Karpas-422 (cell line): ENCODE results near the gene CETP. TPM values are rescaled to one million over a fixed set of nuclear protein-coding genes. Genes with fewer than 3 reads are reported as not detected.

Experiments used
- DNase-seq: peaks from one replicate; pipeline ENCODE4 v3.0.0-alpha.2; 2015
- H2AFZ ChIP-seq: fragments of 200-600 bp; sonication (generic); 2 replicates; pipeline ENCODE4 v1.6.1; 2014; ENCODE audit warnings: antibody characterized with exemption, low read length, mixed read lengths
- H3K27ac ChIP-seq: fragments of 200-600 bp; sonication (generic); 2 replicates; pipeline ENCODE4 v1.5.1; 2014; ENCODE audit warnings: mild to moderate bottlenecking, low read length, moderate library complexity
- H3K27me3 ChIP-seq: fragments of 200-600 bp; sonication (generic); 2 replicates; pipeline ENCODE4 v1.6.1; 2014; ENCODE audit warnings: low read length, mixed read lengths
- H3K36me3 ChIP-seq: fragments of 200-600 bp; sonication (generic); 2 replicates; pipeline ENCODE4 v1.6.1; 2014; ENCODE audit warnings: low read length, mixed read lengths; ENCODE audit not compliant: insufficient read depth
- H3K4me1 ChIP-seq: fragments of 200-600 bp; sonication (generic); 2 replicates; pipeline ENCODE4 v1.6.1; 2014; ENCODE audit warnings: mild to moderate bottlenecking, low read length, mixed read lengths
- H3K4me2 ChIP-seq: fragments of 200-600 bp; sonication (generic); 2 replicates; pipeline ENCODE4 v1.6.1; 2014; ENCODE audit warnings: low read length, low read depth, mild to moderate bottlenecking; ENCODE audit not compliant: poor library complexity, severe bottlenecking
- H3K4me3 ChIP-seq: fragments of 200-600 bp; sonication (generic); 2 replicates; pipeline ENCODE4 v1.5.1; 2014; ENCODE audit warnings: mild to moderate bottlenecking, antibody characterized with exemption, low read length, mixed read lengths
- H3K79me2 ChIP-seq: fragments of 200-600 bp; sonication (generic); 2 replicates; pipeline ENCODE4 v1.6.1; 2014; ENCODE audit warnings: mild to moderate bottlenecking, low read length, mixed read lengths
- H3K9ac ChIP-seq: fragments of 200-600 bp; sonication (generic); 2 replicates; pipeline ENCODE4 v1.6.0; 2014; ENCODE audit warnings: low read length
- H3K9me2 ChIP-seq: fragments of 200-600 bp; sonication (generic), shearing (Covaris generic); replicated peaks from 2 replicates; pipeline ENCODE4 v1.6.0; 2014; ENCODE audit warnings: mild to moderate bottlenecking, low read length, moderate library complexity; ENCODE audit not compliant: insufficient read depth
- H3K9me3 ChIP-seq: fragments of 300-700, 200-600 bp; sonication (generic); 2 replicates; pipeline ENCODE4 v1.6.1; 2014; ENCODE audit warnings: low read length, mixed read lengths
- H4K20me1 ChIP-seq: fragments of 200-600 bp; sonication (generic); 2 replicates; pipeline ENCODE4 v1.6.1; 2014; ENCODE audit warnings: mild to moderate bottlenecking, antibody characterized with exemption, low read length, low read depth; ENCODE audit not compliant: insufficient read depth
- total RNA-seq: library from RNA; depleted of rRNA; stranded (reverse); fragments of >200 nt; shearing (Covaris generic); gene quantifications from 2 replicates; pipeline ENCODE4 v1.2.3, GENCODE V29; 2014; ENCODE audit warnings: low replicate concordance

The CETP gene
- total RNA-seq, 1 experiment from 2014 or later, result 0.48 TPM

DNA sequence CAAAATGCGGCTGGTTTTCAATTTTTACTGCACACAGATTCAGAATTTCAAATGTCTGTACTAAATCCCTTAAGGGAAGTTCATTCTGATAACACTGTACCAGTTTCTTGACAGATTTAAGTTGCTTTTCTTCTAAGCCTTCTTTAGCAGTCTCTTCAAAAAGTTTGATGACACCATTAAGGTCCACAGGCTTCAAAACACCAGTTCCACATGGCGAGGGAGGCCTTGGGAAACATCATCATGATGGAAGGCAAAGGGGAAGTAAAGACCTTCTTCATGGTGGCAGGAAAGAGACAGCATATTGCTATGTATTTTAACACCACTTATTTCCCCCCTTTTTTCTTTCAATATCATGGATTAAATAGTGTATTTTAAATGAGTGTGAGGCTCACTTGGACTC lies 52.2 kb downstream of the CETP start:
- Histone ChIP-seq H3K4me3 (no peak overlapping the region), H3K9ac (no peak overlapping the region), H3K27ac (peak overlapping the region; percentile 87), H3K4me1 (peaks cover 69% of the 10 kb centered on the region), H3K9me3 (no peaks in the 10 kb centered on the region), H2AFZ (no peak overlapping the region), H3K79me2 (peaks cover 54% of the 10 kb centered on the region), H3K27me3 (no peaks in the 10 kb centered on the region), H3K36me3 (peaks cover 12% of the 10 kb centered on the region), H3K4me2 (peak overlapping the region; percentile 7), H3K9me2 (no peaks in the 10 kb centered on the region), H4K20me1 (no peaks in the 10 kb centered on the region)
- DNase-seq, result peak; percentile 56

DNA sequence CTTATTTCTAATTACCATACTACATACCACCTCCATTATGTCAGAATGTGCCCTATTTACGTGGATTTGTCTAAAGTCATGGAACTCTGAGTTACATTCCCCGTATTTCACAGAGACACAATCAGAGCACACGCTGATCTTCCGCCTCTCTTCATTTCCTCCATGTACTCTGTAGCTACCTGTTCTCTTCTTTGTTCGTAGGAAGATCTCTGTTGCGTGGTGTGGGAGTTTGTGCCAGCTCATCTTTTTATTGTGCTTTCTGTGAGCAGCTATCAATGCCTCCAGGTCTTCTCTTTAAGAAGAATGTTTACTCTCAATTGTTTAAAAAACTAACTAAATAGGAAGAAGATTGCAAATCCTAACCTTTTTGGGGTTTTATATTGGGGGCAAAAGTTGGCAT lies 54.6 kb downstream of the CETP start:
- H3K27ac ChIP-seq, result 0 out of 2 replicates have a peak overlapping the region, but pooled peaks have one; percentile 41
- H3K36me3 ChIP-seq, result peaks cover 16% of the 10 kb centered on the region
- H3K79me2 ChIP-seq, result peaks cover 41% of the 10 kb centered on the region

DNA sequence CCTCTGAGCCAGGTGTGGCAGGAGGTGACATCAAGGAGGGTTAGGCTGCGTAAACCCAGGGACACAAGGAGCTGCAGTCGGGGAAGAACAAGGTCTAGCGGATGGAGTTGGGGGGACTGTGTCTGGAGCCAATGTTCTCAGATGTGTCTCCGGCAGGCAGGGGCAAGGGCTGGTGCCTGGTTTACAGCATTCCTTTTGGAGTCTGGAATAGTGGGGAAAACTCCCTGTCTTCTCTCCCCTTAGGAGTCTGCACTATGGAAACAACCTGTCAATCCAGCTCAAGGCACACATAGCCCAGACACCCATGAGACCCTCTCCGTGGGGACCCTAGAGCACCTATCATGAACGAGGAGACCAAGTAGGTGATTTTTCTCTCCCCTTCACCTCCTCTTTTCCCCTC lies 55.1 kb downstream of the CETP start:
- Histone ChIP-seq H3K36me3 (peaks cover 16% of the 10 kb centered on the region), H3K9ac (no peak overlapping the region), H3K27ac (no peak overlapping the region), H4K20me1 (no peaks in the 10 kb centered on the region), H3K9me3 (no peaks in the 10 kb centered on the region), H3K9me2 (no peaks in the 10 kb centered on the region), H3K4me1 (peaks cover 52% of the 10 kb centered on the region), H3K79me2 (peaks cover 36% of the 10 kb centered on the region), H3K27me3 (no peaks in the 10 kb centered on the region), H3K4me2 (no peak overlapping the region), H3K4me3 (no peak overlapping the region), H2AFZ (no peak overlapping the region)
- DNase-seq, result no peak

More for the DNA sequence above, 54.6 kb downstream of the CETP start:
- H2AFZ ChIP-seq, result no peak overlapping the region
- H3K9me2 ChIP-seq, result no peaks in the 10 kb centered on the region
- H3K27me3 ChIP-seq, result no peaks in the 10 kb centered on the region
- no peaks in the 10 kb centered on the region for H4K20me1 ChIP-seq
- no peak overlapping the region for H3K9ac ChIP-seq
- no peaks in the 10 kb centered on the region for H3K9me3 ChIP-seq
- H3K4me1 ChIP-seq, result peaks cover 58% of the 10 kb centered on the region
- no peak overlapping the region for H3K4me2 ChIP-seq
- DNase-seq, result no peak
- H3K4me3 ChIP-seq, result no peak overlapping the region

GRCh38 chr16:57017251-57017650 lies 55.5 kb downstream of the CETP start:
- H3K9ac ChIP-seq, result no peak overlapping the region
- no peak overlapping the region for H3K4me2 ChIP-seq
- no peaks in the 10 kb centered on the region for H4K20me1 ChIP-seq
- no peak for DNase-seq
- no peak overlapping the region for H3K4me3 ChIP-seq
- H3K9me3 ChIP-seq, result no peaks in the 10 kb centered on the region
- peaks cover 16% of the 10 kb centered on the region for H3K36me3 ChIP-seq
- peaks cover 48% of the 10 kb centered on the region for H3K4me1 ChIP-seq
- H3K27me3 ChIP-seq, result no peaks in the 10 kb centered on the region
- H2AFZ ChIP-seq, result no peak overlapping the region
- no peaks in the 10 kb centered on the region for H3K9me2 ChIP-seq
- peaks cover 32% of the 10 kb centered on the region for H3K79me2 ChIP-seq
- H3K27ac ChIP-seq, result peak overlapping the region; percentile 65; the same call in 1 of the 2 replicates

- no peak for DNase-seq
- peaks cover 24% of the 10 kb centered on the region for H3K4me1 ChIP-seq
- no peak overlapping the region for H2AFZ ChIP-seq
- peaks cover 16% of the 10 kb centered on the region for H3K36me3 ChIP-seq
- H3K4me3 ChIP-seq, result no peak overlapping the region
- H3K27me3 ChIP-seq, result no peaks in the 10 kb centered on the region
- no peaks in the 10 kb centered on the region for H4K20me1 ChIP-seq
- H3K27ac ChIP-seq, result peak overlapping the region; percentile 65
- H3K9me3 ChIP-seq, result no peaks in the 10 kb centered on the region
- no peaks in the 10 kb centered on the region for H3K9me2 ChIP-seq
- H3K9ac ChIP-seq, result no peak overlapping the region
- no peak overlapping the region for H3K4me2 ChIP-seq
- peaks cover 13% of the 10 kb centered on the region for H3K79me2 ChIP-seq
These were observed 58.0 kb downstream of the CETP start for GRCh38 chr16:57019746-57020145.

- Histone ChIP-seq H3K4me2 (no peak overlapping the region), H3K36me3 (peaks cover 16% of the 10 kb centered on the region), H2AFZ (no peak overlapping the region), H3K9me3 (no peaks in the 10 kb centered on the region), H3K4me3 (no peak overlapping the region), H3K4me1 (peaks cover 24% of the 10 kb centered on the region), H3K27ac (no peak overlapping the region), H3K79me2 (peaks cover 7% of the 10 kb centered on the region), H4K20me1 (no peaks in the 10 kb centered on the region), H3K27me3 (no peaks in the 10 kb centered on the region), H3K9me2 (no peaks in the 10 kb centered on the region), H3K9ac (no peak overlapping the region)
- no peak for DNase-seq
These were observed 58.9 kb downstream of the CETP start for GRCh38 chr16:57020651-57021050.

DNA sequence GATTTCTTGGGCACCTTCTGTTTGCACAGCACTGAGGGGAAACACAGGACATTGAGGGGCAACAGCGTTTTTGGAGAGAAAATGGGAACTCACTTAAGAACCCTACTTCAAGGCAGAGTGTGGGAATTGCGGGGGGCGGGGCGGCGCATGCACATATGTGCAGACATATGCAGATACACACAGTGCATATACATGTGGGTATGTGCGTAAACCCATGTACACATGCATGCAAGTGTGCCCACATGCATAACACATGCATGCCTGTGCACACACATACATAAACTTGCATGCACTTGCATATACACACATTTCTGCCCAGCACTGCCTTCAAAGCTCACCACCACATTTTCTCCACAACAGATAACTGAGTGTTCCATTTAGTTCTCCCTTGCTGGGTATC lies 60.0 kb downstream of the CETP start:
- H3K36me3 ChIP-seq, result peaks cover 16% of the 10 kb centered on the region
- no peaks in the 10 kb centered on the region for H4K20me1 ChIP-seq
- no peak overlapping the region for H3K4me3 ChIP-seq
- DNase-seq, result no peak
- H3K27ac ChIP-seq, result no peak overlapping the region
- H2AFZ ChIP-seq, result no peak overlapping the region
- H3K79me2 ChIP-seq, result peaks cover 3% of the 10 kb centered on the region; the same call in 1 of the 2 replicates
- peaks cover 24% of the 10 kb centered on the region for H3K4me1 ChIP-seq
- no peaks in the 10 kb centered on the region for H3K9me2 ChIP-seq
- no peaks in the 10 kb centered on the region for H3K27me3 ChIP-seq
- no peaks in the 10 kb centered on the region for H3K9me3 ChIP-seq
- H3K4me2 ChIP-seq, result no peak overlapping the region
- H3K9ac ChIP-seq, result no peak overlapping the region

GRCh38 chr16:57022445-57022844 lies 60.7 kb downstream of the CETP start:
- Histone ChIP-seq H3K27ac (no peak overlapping the region), H3K4me1 (peaks cover 23% of the 10 kb centered on the region), H3K9ac (no peak overlapping the region), H3K79me2 (no peaks in the 10 kb centered on the region), H3K36me3 (peaks cover 10% of the 10 kb centered on the region), H2AFZ (no peak overlapping the region), H3K9me2 (no peaks in the 10 kb centered on the region), H3K9me3 (no peaks in the 10 kb centered on the region), H3K4me2 (no peak overlapping the region), H3K4me3 (no peak overlapping the region), H4K20me1 (no peaks in the 10 kb centered on the region), H3K27me3 (no peaks in the 10 kb centered on the region)
- no peak for DNase-seq
